DMS79 (cell line): Measurements from ENCODE around the gene RHOT1.

Experiments used
- DNase-seq: peaks from one replicate; lab custom pipeline; 2025; lab: John Stamatoyannopoulos, UW

Gene RHOT1

DNA sequence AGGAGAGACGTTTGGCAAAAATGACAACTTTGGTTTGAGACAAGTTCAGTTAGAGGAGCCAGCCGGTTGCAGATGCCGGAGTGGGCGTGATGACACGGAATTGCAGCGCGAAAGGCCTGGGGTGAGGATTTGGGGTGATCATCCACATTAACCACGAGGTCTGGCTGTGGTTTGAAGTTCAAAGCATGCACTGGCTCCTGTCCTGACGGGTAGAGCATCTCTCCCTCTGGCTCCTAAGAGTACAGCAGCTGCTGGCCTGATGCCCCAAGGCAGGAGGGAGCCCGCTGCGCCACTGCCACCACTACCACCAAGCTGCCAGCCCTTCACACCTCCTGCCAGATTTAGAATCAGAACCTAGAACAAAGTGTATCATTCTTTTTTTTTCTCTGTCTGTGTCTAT, 127.1 kb downstream of the RHOT1 start:
- no peak for DNase-seq

DNA sequence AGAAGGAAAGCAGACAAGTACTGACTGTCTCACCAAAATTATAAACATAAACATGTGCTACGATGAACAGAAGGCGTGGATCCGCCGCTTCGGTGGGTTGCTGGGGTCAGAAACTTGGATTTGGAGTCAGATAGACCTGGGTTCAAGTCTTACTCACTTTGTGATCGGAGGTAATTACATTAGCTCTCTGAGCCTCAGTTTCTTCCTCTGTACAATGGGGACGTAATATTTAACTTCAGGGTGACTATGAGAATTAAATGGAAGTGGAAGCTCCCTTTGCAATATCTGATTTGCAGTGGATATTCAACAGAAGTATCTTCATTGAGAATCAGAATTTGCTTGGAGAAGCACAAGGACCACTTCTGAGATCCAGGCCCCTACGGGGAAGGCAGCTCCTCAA, 129.5 kb downstream of the RHOT1 start:
- no peak for DNase-seq

DNA sequence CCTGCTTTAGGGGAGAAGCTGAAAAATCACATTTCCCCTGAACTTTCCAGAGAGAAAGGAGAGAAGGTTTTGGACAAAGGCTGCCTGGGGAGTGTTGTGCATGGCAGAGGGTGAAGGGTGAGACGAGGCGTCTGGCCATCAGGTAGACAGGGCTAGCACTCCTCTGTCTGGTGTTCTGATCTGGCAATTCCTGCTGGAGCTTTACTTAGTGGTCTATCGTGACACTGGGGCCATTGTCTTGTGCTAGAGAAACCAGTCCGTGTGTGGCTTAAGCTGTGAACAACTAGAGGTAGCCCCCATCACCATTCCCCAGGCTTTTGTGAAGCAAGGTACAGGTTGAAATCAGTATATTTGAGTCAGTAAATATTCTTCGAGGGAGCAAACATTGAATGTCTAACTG, 131.8 kb downstream of the RHOT1 start:
- DNase-seq, result no peak

DNA sequence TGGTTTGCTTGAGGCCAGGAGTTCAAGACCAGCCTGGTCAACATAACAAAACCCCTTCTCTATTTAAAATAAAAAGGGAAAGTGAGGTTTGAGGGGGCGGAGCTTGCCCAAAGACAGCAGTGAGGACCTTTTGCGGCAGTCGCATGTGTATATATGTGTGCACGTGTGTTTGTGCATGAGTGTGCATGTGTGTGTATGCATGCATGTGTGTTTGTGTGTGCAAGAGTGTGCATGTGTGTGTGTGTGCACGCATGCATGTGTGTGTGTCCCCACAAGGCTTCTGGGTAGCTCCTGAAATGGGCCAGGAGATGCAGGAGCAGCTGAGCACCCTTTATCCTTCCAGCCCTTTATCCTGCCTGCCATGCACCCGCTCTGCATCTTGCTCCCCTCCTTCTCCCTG, 132.3 kb downstream of the RHOT1 start:
- DNase-seq, result no peak
